ENCODE data around the gene CDKAL1.
"Not testable (repeated sequence)": the region's sequence is repeated elsewhere in the genome, so short reads cannot be mapped to it uniquely, and the experiment has no call there.

CDKAL1 gene

GRCh38 chr6:20582586-20583443 is 48.6 kb downstream of the CDKAL1 start:
- H3K4me1 ChIP-seq (ENCODE audit: insufficient read depth, low read length), result peaks cover 5% of the 10 kb centered on the region
- no peak overlapping the region for H3K4me3 ChIP-seq (ENCODE audit: low read length)
- no peaks in the 10 kb centered on the region for H3K27me3 ChIP-seq (ENCODE audit: insufficient read depth, low read length)
- no peaks in the 10 kb centered on the region for H3K9me3 ChIP-seq (ENCODE audit: low read length)
- H2AFZ ChIP-seq (ENCODE audit: low read depth, low read length), result no peak overlapping the region
- H3K36me3 ChIP-seq (ENCODE audit: insufficient read depth, low read length), result no peaks in the 10 kb centered on the region

- Histone ChIP-seq H2AFZ (ENCODE audit: low read depth, low read length) (no peak overlapping the region), H3K36me3 (ENCODE audit: insufficient read depth, low read length) (no peaks in the 10 kb centered on the region), H3K27me3 (ENCODE audit: insufficient read depth, low read length) (no peaks in the 10 kb centered on the region), H3K4me1 (ENCODE audit: insufficient read depth, low read length) (peaks cover 5% of the 10 kb centered on the region), H3K4me3 (ENCODE audit: low read length) (no peak overlapping the region), H3K9me3 (ENCODE audit: low read length) (no peaks in the 10 kb centered on the region)
Observed at GRCh38 chr6:20583444-20583800, 49.2 kb downstream of the CDKAL1 start.

GRCh38 chr6:20584100-20584731 is 50.0 kb downstream of the CDKAL1 start:
- H3K4me3 ChIP-seq (ENCODE audit: low read length), result no peak overlapping the region
- no peaks in the 10 kb centered on the region for H3K27me3 ChIP-seq (ENCODE audit: insufficient read depth, low read length)
- no peaks in the 10 kb centered on the region for H3K36me3 ChIP-seq (ENCODE audit: insufficient read depth, low read length)
- no peaks in the 10 kb centered on the region for H3K9me3 ChIP-seq (ENCODE audit: low read length)
- H2AFZ ChIP-seq (ENCODE audit: low read depth, low read length), result no peak overlapping the region
- H3K4me1 ChIP-seq (ENCODE audit: insufficient read depth, low read length), result peaks cover 5% of the 10 kb centered on the region

- Histone ChIP-seq H3K4me3 (ENCODE audit: low read length) (no peak overlapping the region), H3K4me1 (ENCODE audit: insufficient read depth, low read length) (no peaks in the 10 kb centered on the region), H3K36me3 (ENCODE audit: insufficient read depth, low read length) (no peaks in the 10 kb centered on the region), H3K9me3 (ENCODE audit: low read length) (no peaks in the 10 kb centered on the region), H2AFZ (ENCODE audit: low read depth, low read length) (no peak overlapping the region), H3K27me3 (ENCODE audit: insufficient read depth, low read length) (no peaks in the 10 kb centered on the region)
Observed at GRCh38 chr6:20589266-20589665, 55.0 kb downstream of the CDKAL1 start.

- H2AFZ ChIP-seq (ENCODE audit: low read depth, low read length); H3K9me3 ChIP-seq (ENCODE audit: low read length); H3K4me3 ChIP-seq (ENCODE audit: low read length); H3K36me3 ChIP-seq (ENCODE audit: insufficient read depth, low read length); H3K4me1 ChIP-seq (ENCODE audit: insufficient read depth, low read length); H3K27me3 ChIP-seq (ENCODE audit: insufficient read depth, low read length): not testable (repeated sequence)
Observed at GRCh38 chr6:20590476-20590875, 56.2 kb downstream of the CDKAL1 start.

- not testable (repeated sequence) for H2AFZ ChIP-seq (ENCODE audit: low read depth, low read length); H3K27me3 ChIP-seq (ENCODE audit: insufficient read depth, low read length); H3K9me3 ChIP-seq (ENCODE audit: low read length); H3K4me3 ChIP-seq (ENCODE audit: low read length); H3K4me1 ChIP-seq (ENCODE audit: insufficient read depth, low read length); H3K36me3 ChIP-seq (ENCODE audit: insufficient read depth, low read length)
Observed at GRCh38 chr6:20594299-20594853, 60.1 kb downstream of the CDKAL1 start.

- Histone ChIP-seq H3K27me3 (ENCODE audit: insufficient read depth, low read length) (no peaks in the 10 kb centered on the region), H2AFZ (ENCODE audit: low read depth, low read length) (no peak overlapping the region), H3K4me3 (ENCODE audit: low read length) (no peak overlapping the region), H3K36me3 (ENCODE audit: insufficient read depth, low read length) (peaks cover 3% of the 10 kb centered on the region), H3K9me3 (ENCODE audit: low read length) (peaks cover 8% of the 10 kb centered on the region), H3K4me1 (ENCODE audit: insufficient read depth, low read length) (no peaks in the 10 kb centered on the region)
Observed at GRCh38 chr6:20599302-20600051, 65.2 kb downstream of the CDKAL1 start.

GRCh38 chr6:20600831-20601230 is 66.6 kb downstream of the CDKAL1 start:
- Histone ChIP-seq H3K4me3 (ENCODE audit: low read length) (no peak overlapping the region), H3K27me3 (ENCODE audit: insufficient read depth, low read length) (no peaks in the 10 kb centered on the region), H2AFZ (ENCODE audit: low read depth, low read length) (no peak overlapping the region), H3K9me3 (ENCODE audit: low read length) (peaks cover 6% of the 10 kb centered on the region), H3K36me3 (ENCODE audit: insufficient read depth, low read length) (peaks cover 2% of the 10 kb centered on the region), H3K4me1 (ENCODE audit: insufficient read depth, low read length) (peaks cover 4% of the 10 kb centered on the region)

- Histone ChIP-seq H3K4me3 (ENCODE audit: low read length) (no peak overlapping the region), H3K9me3 (ENCODE audit: low read length) (no peaks in the 10 kb centered on the region), H3K36me3 (ENCODE audit: insufficient read depth, low read length) (no peaks in the 10 kb centered on the region), H3K4me1 (ENCODE audit: insufficient read depth, low read length) (peaks cover 4% of the 10 kb centered on the region), H3K27me3 (ENCODE audit: insufficient read depth, low read length) (no peaks in the 10 kb centered on the region), H2AFZ (ENCODE audit: low read depth, low read length) (no peak overlapping the region)
Observed at GRCh38 chr6:20604159-20604558, 69.9 kb downstream of the CDKAL1 start.

GRCh38 chr6:20605061-20605460 is 70.8 kb downstream of the CDKAL1 start:
- no peaks in the 10 kb centered on the region for H3K9me3 ChIP-seq (ENCODE audit: low read length)
- no peak overlapping the region for H2AFZ ChIP-seq (ENCODE audit: low read depth, low read length)
- H3K36me3 ChIP-seq (ENCODE audit: insufficient read depth, low read length), result no peaks in the 10 kb centered on the region
- no peak overlapping the region for H3K4me3 ChIP-seq (ENCODE audit: low read length)
- no peaks in the 10 kb centered on the region for H3K27me3 ChIP-seq (ENCODE audit: insufficient read depth, low read length)
- peaks cover 4% of the 10 kb centered on the region for H3K4me1 ChIP-seq (ENCODE audit: insufficient read depth, low read length)

GRCh38 chr6:20605581-20605980 is 71.3 kb downstream of the CDKAL1 start:
- Histone ChIP-seq H3K9me3 (ENCODE audit: low read length) (no peaks in the 10 kb centered on the region), H3K4me3 (ENCODE audit: low read length) (no peak overlapping the region), H3K36me3 (ENCODE audit: insufficient read depth, low read length) (no peaks in the 10 kb centered on the region), H3K27me3 (ENCODE audit: insufficient read depth, low read length) (no peaks in the 10 kb centered on the region), H2AFZ (ENCODE audit: low read depth, low read length) (no peak overlapping the region), H3K4me1 (ENCODE audit: insufficient read depth, low read length) (peaks cover 4% of the 10 kb centered on the region)

GRCh38 chr6:20606831-20607230 is 72.6 kb downstream of the CDKAL1 start:
- Histone ChIP-seq H2AFZ (ENCODE audit: low read depth, low read length) (no peak overlapping the region), H3K9me3 (ENCODE audit: low read length) (no peaks in the 10 kb centered on the region), H3K4me3 (ENCODE audit: low read length) (no peak overlapping the region), H3K27me3 (ENCODE audit: insufficient read depth, low read length) (no peaks in the 10 kb centered on the region), H3K36me3 (ENCODE audit: insufficient read depth, low read length) (no peaks in the 10 kb centered on the region), H3K4me1 (ENCODE audit: insufficient read depth, low read length) (peaks cover 4% of the 10 kb centered on the region)

- no peak overlapping the region for H2AFZ ChIP-seq (ENCODE audit: low read depth, low read length)
- H3K36me3 ChIP-seq (ENCODE audit: insufficient read depth, low read length), result no peaks in the 10 kb centered on the region
- H3K4me1 ChIP-seq (ENCODE audit: insufficient read depth, low read length), result peaks cover 4% of the 10 kb centered on the region
- no peak overlapping the region for H3K4me3 ChIP-seq (ENCODE audit: low read length)
- no peaks in the 10 kb centered on the region for H3K9me3 ChIP-seq (ENCODE audit: low read length)
- H3K27me3 ChIP-seq (ENCODE audit: insufficient read depth, low read length), result no peaks in the 10 kb centered on the region
Observed at GRCh38 chr6:20608356-20608755, 74.1 kb downstream of the CDKAL1 start.

All from neuron (in vitro differentiated cells).